ENCODE data around the gene TPGS1. TPM values are rescaled to one million over a fixed set of nuclear protein-coding genes. Genes with fewer than 3 reads are reported as not detected.

The TPGS1 gene
- total and polyA plus RNA-seq, 12 donors: 7.1 to 22.2 (median 10.2) TPM

- TF ChIP-seq CTCF (IDR thresholded peaks at IDR 0.05): no peak
- H3K36me3 ChIP-seq: no peaks in the 10 kb centered on the region
- H3K9me3 ChIP-seq: no peaks in the 10 kb centered on the region
- H3K27me3 ChIP-seq: peaks cover 0 to 24% (median 18%) of the 10 kb centered on the region in 7 donors
- peak overlapping the region; percentile 76 to 100 (median 96) for H3K4me3 ChIP-seq
- WGBS, 2 donors: 14 to 28% methylated on average over 53 to 61 of the region's 61 CpGs
- peak overlapping the region; percentile 90 to 98 (median 96) for H3K27ac ChIP-seq
- ATAC-seq (peak; percentile 31 to 58 (median 44)), DNase-seq (no peak)
- intact Hi-C loops (cut with DNase I): loop anchor here in 1 of 10 donors (10.0 kb wide), 1 partner anchor 105 kb away; no protein-coding TSS in a partner anchor
- peaks cover 0 to 24% (median 11%) of the 10 kb centered on the region in 9 donors for H3K4me1 ChIP-seq
Observed at GRCh38 chr19:489418-490196, 17.7 kb upstream of the TPGS1 start.

GRCh38 chr19:491146-491741 lies 16.1 kb upstream of the TPGS1 start:
- Histone ChIP-seq H3K27ac (no peak overlapping the region), H3K4me3 (no peak overlapping the region), H3K9me3 (no peaks in the 10 kb centered on the region), H3K4me1 (peaks cover 0 to 29% (median 16%) of the 10 kb centered on the region in 9 donors), H3K36me3 (no peaks in the 10 kb centered on the region), H3K27me3 (peaks cover 0 to 12% (median 11%) of the 10 kb centered on the region in 7 donors)
- no peak for ATAC-seq
- DNase-seq: peak in 1 of 2 donors; percentile 14
- intact Hi-C loops (cut with DNase I): no loop called here
- WGBS, 2 donors: 84 to 86% methylated on average over 29 to 31 of the region's 32 CpGs
- TF ChIP-seq CTCF (IDR thresholded peaks at IDR 0.05): no peak

GRCh38 chr19:492091-492531 lies 15.2 kb upstream of the TPGS1 start:
- ATAC-seq: no peak
- peaks cover 0 to 30% (median 16%) of the 10 kb centered on the region in 9 donors for H3K4me1 ChIP-seq
- H3K4me3 ChIP-seq: no peak overlapping the region
- no peak for TF ChIP-seq CTCF (IDR thresholded peaks at IDR 0.05)
- intact Hi-C loops (cut with DNase I): no loop called here
- H3K27ac ChIP-seq: no peak overlapping the region
- H3K9me3 ChIP-seq: no peaks in the 10 kb centered on the region
- H3K27me3 ChIP-seq: peaks cover 0 to 13% (median 6%) of the 10 kb centered on the region in 7 donors
- no peak for DNase-seq
- 71 to 76% methylated on average over 12 to 19 of the region's 19 CpGs for WGBS, 2 donors
- no peaks in the 10 kb centered on the region for H3K36me3 ChIP-seq

GRCh38 chr19:493391-494170 lies 13.7 kb upstream of the TPGS1 start:
- Histone ChIP-seq H3K27ac (no peak overlapping the region), H3K36me3 (no peaks in the 10 kb centered on the region), H3K4me3 (no peak overlapping the region), H3K27me3 (peaks cover 12 to 27% (median 20%) of the 10 kb centered on the region in 7 donors), H3K9me3 (no peaks in the 10 kb centered on the region), H3K4me1 (peaks cover 5 to 38% (median 20%) of the 10 kb centered on the region in 9 donors)
- WGBS, 2 donors: 68 to 71% methylated on average over 23 of the region's 23 CpGs
- ATAC-seq (no peak), DNase-seq (no peak)
- TF ChIP-seq CTCF (IDR thresholded peaks at IDR 0.05): no peak
- intact Hi-C loops (cut with DNase I): no loop called here

Measured in heart right ventricle (tissue), 16 donors.